Fibroblast of lung (primary cell): Measurements from ENCODE around the gene CRYBA2. TPM values are rescaled to one million over a fixed set of nuclear protein-coding genes. Genes with fewer than 3 reads are reported as not detected.

Experiments
- DNase-seq, 2 donors: peaks; one replicate each; pipeline versions ENCODE4 v3.0.0 to v3.0.0-alpha.2; 2010; ENCODE audit warnings: low read depth in 2 of 2
- H2AFZ ChIP-seq: 2 replicates; pipeline ENCODE4 v1.5.1; 2012; ENCODE audit warnings: low read length, control low read depth, inconsistent platforms
- H3K27ac ChIP-seq: 2 replicates; pipeline ENCODE4 v1.5.1; 2011; ENCODE audit warnings: low read length, control low read depth; ENCODE audit not compliant: insufficient read depth
- H3K27me3 ChIP-seq: 2 replicates; pipeline ENCODE4 v1.5.1; 2011; ENCODE audit warnings: mild to moderate bottlenecking, low read length; ENCODE audit not compliant: control insufficient read depth, insufficient read depth
- H3K36me3 ChIP-seq: 2 replicates; pipeline ENCODE4 v1.5.1; 2011; ENCODE audit warnings: low read length; ENCODE audit not compliant: control insufficient read depth, insufficient read depth
- H3K4me1 ChIP-seq: 2 replicates; pipeline ENCODE4 v1.5.1; 2011; ENCODE audit warnings: low read length; ENCODE audit not compliant: control insufficient read depth, insufficient read depth; ENCODE audit errors: extremely low read depth
- H3K4me2 ChIP-seq: 2 replicates; pipeline ENCODE4 v1.5.1; 2011; ENCODE audit warnings: low read length, control low read depth; ENCODE audit not compliant: insufficient read depth; ENCODE audit errors: extremely low read depth
- H3K4me3 ChIP-seq, 4 experiments: fragments of 200-600 bp in 1 of 4; sonication (generic) in 1 of 4; replicated peaks in 1 of 4; 2 replicates each; pipeline ENCODE4 v1.5.1; 2011 to 2016; ENCODE audit warnings: low read length in 4 of 4, low read depth in 3 of 4, mild to moderate bottlenecking in 3 of 4, control low read depth in 2 of 4, inconsistent platforms in 1 of 4, mixed read lengths in 1 of 4; ENCODE audit not compliant: insufficient read depth in 1 of 4; ENCODE audit errors: control extremely low read depth in 1 of 4
- H3K79me2 ChIP-seq: 2 replicates; pipeline ENCODE4 v1.5.1; 2012; ENCODE audit warnings: mild to moderate bottlenecking, low read length, inconsistent platforms; ENCODE audit not compliant: control insufficient read depth, insufficient read depth
- H3K9ac ChIP-seq: 2 replicates; pipeline ENCODE4 v1.5.1; 2011; ENCODE audit warnings: mild to moderate bottlenecking, low read length, control low read depth; ENCODE audit not compliant: insufficient read depth
- H3K9me3 ChIP-seq: 2 replicates; pipeline ENCODE4 v1.5.1; 2012; ENCODE audit warnings: low read depth, low read length; ENCODE audit not compliant: control insufficient read depth, insufficient read depth
- H4K20me1 ChIP-seq: 2 replicates; pipeline ENCODE4 v1.5.1; 2011; ENCODE audit warnings: low read length; ENCODE audit not compliant: control insufficient read depth, insufficient read depth; ENCODE audit errors: extremely low read depth
- CTCF ChIP-seq, 2 donors: IDR thresholded peaks in 1 of 2; conservative IDR thresholded peaks in 1 of 2; 1 replicate in 1 of 2; 2 replicates in 1 of 2; pipeline ENCODE4 v1.5.1; 2011 to 2012; ENCODE audit warnings: low read length in 2 of 2, control low read depth in 1 of 2, inconsistent platforms in 1 of 2, low read depth in 1 of 2, mild to moderate bottlenecking in 1 of 2
- EZH2 ChIP-seq: IDR thresholded peaks from 2 replicates; pipeline ENCODE4 v1.5.1; 2012; ENCODE audit warnings: low read length, control low read depth, mild to moderate bottlenecking; ENCODE audit errors: missing control alignments
- polyA plus RNA-seq, 2 donors: library from polyadenylated mRNA; depleted of rRNA in 1 of 2; stranded (reverse) in 1 of 2; unstranded in 1 of 2; fragments of >200 nt; gene quantifications; 2 replicates each; pipeline ENCODE4 v1.2.1, GENCODE V29; 2011 to 2012; ENCODE audit warnings: missing spikeins in 1 of 2
- total RNA-seq: library from RNA; depleted of rRNA; stranded (reverse); fragments of >200 nt; gene quantifications from 2 replicates; pipeline ENCODE4 v1.2.1, GENCODE V29; 2014

CRYBA2 gene
- total and polyA plus RNA-seq, 2 donors (not counting 1 experiment from before 2014, with no cell fraction given): not detected

GRCh38 chr2:219021591-219021990, 28.4 kb upstream of the CRYBA2 start:
- Histone ChIP-seq H3K36me3 (no peaks in the 10 kb centered on the region), H4K20me1 (no peaks in the 10 kb centered on the region), H3K27me3 (peaks cover 18% of the 10 kb centered on the region), H3K9ac (no peak overlapping the region), H3K4me2 (no peak overlapping the region), H3K4me3 (no peak overlapping the region), H3K4me1 (no peaks in the 10 kb centered on the region), H3K27ac (no peak overlapping the region), H3K79me2 (no peaks in the 10 kb centered on the region), H3K9me3 (no peaks in the 10 kb centered on the region), H2AFZ (no peak overlapping the region)
- DNase-seq: no peak
- no peak for TF ChIP-seq EZH2
- TF ChIP-seq CTCF (conservative IDR thresholded peaks at IDR 0.05 in 1 of 2, IDR thresholded peaks at IDR 0.05 in 1 of 2; ENCODE audit: low read depth in 1 of 2, low read length in 2 of 2): no peak

- Histone ChIP-seq H3K27me3 (peaks cover 18% of the 10 kb centered on the region), H3K9ac (no peak overlapping the region), H4K20me1 (no peaks in the 10 kb centered on the region), H3K4me3 (no peak overlapping the region), H3K79me2 (no peaks in the 10 kb centered on the region), H2AFZ (no peak overlapping the region), H3K4me2 (no peak overlapping the region), H3K27ac (no peak overlapping the region), H3K9me3 (no peaks in the 10 kb centered on the region), H3K36me3 (no peaks in the 10 kb centered on the region), H3K4me1 (no peaks in the 10 kb centered on the region)
- DNase-seq: no peak
- TF ChIP-seq CTCF (conservative IDR thresholded peaks at IDR 0.05 in 1 of 2, IDR thresholded peaks at IDR 0.05 in 1 of 2; ENCODE audit: low read depth in 1 of 2, low read length in 2 of 2): no peak
- no peak for TF ChIP-seq EZH2
Observed at GRCh38 chr2:219020604-219021365, 27.6 kb upstream of the CRYBA2 start.

- Histone ChIP-seq H3K36me3 (no peaks in the 10 kb centered on the region), H3K4me1 (no peaks in the 10 kb centered on the region), H3K79me2 (no peaks in the 10 kb centered on the region), H3K9ac (no peak overlapping the region), H3K27me3 (peaks cover 11% of the 10 kb centered on the region), H3K9me3 (no peaks in the 10 kb centered on the region), H4K20me1 (no peaks in the 10 kb centered on the region), H3K4me2 (no peak overlapping the region), H3K4me3 (no peak overlapping the region), H3K27ac (no peak overlapping the region), H2AFZ (no peak overlapping the region)
- no peak for DNase-seq
- TF ChIP-seq EZH2: no peak
- no peak for TF ChIP-seq CTCF (conservative IDR thresholded peaks at IDR 0.05 in 1 of 2, IDR thresholded peaks at IDR 0.05 in 1 of 2; ENCODE audit: low read depth in 1 of 2, low read length in 2 of 2)
Observed at GRCh38 chr2:219019436-219019835, 26.2 kb upstream of the CRYBA2 start.
